ENCODE data around the gene RNF19B. TPM values are rescaled to one million over a fixed set of nuclear protein-coding genes. Genes with fewer than 3 reads are reported as not detected.

Gene RNF19B
- total and polyA plus RNA-seq, 10 of the 15 experiments (the other 5 are each of a cell fraction or from before 2014, with no cell fraction given) = 2.8 to 32.6 (median 16.6) TPM

- CTCF ChIA-PET = interaction anchor here (1.3 to 2.0 kb wide), 4 partner anchors 12 to 135 kb away, joined by 3 to 11 read pairs (median 4); no protein-coding TSS in a partner anchor
- Histone ChIP-seq H4K20me1 (ENCODE audit: control insufficient read depth, insufficient read depth) (no peaks in the 10 kb centered on the region), H3K4me1 (ENCODE audit: control insufficient read depth, insufficient read depth, low read length) (no peaks in the 10 kb centered on the region; the same call in 1 of the 2 replicates), H3K36me3 (ENCODE audit: control insufficient read depth in 2 of 2, insufficient read depth in 2 of 2, low read length in 1 of 2) (no peaks in the 10 kb centered on the region), H3K9me3 (replicated peaks; ENCODE audit: control insufficient read depth, insufficient read depth, low read length) (no peaks in the 10 kb centered on the region), H3K79me2 (ENCODE audit: control insufficient read depth, insufficient read depth, low read length) (no peaks in the 10 kb centered on the region), H3K27ac (ENCODE audit: control insufficient read depth, insufficient read depth) (no peak overlapping the region), H2AFZ (ENCODE audit: control insufficient read depth, low read depth, low read length) (no peak overlapping the region), H3K4me3 (no peak overlapping the region), H3K27me3 (replicated peaks in 1 of 2; ENCODE audit: control insufficient read depth in 2 of 2, insufficient read depth in 2 of 2, low read length in 1 of 2) (peaks cover 0 to 5% of the 10 kb centered on the region in 2 experiments; a peak in 2 of 4 replicates), H3K4me2 (ENCODE audit: control insufficient read depth, insufficient read depth) (no peak overlapping the region), H3K9ac (ENCODE audit: control insufficient read depth, insufficient read depth, low read length) (no peak overlapping the region)
- SMC1A ChIA-PET (ENCODE audit: uncharacterized antibody, unreplicated experiment) = interaction anchor here (0.7 to 0.9 kb wide), 2 partner anchors 13 to 165 kb away, joined by 3 read pairs; no protein-coding TSS in a partner anchor
- FAIRE-seq (no peak), ATAC-seq (no peak), DNase-seq (ENCODE audit: low read depth, low spot score) (no peak)
- RAD21 ChIA-PET (ENCODE audit: unreplicated experiment) = no interaction called here
- WGBS (ENCODE audit: insufficient coverage, insufficient replicate concordance, low lambda C conversion rate, missing lambda C conversion rate) = 38% methylated on average over 7 of the region's 7 CpGs
- in situ Hi-C loops (cut with MboI) = no loop called here
- POLR2A ChIA-PET = interaction anchor here (0.6 kb wide), 1 partner anchor 84 kb away, joined by 3 read pairs; no protein-coding TSS in a partner anchor
- intact Hi-C loops (cut with micrococcal nuclease; ENCODE audit: unreplicated experiment) = no loop called here
- BruUV-seq (replicated peaks) = no TSS peak
- TF ChIP-seq POU2F2 (IDR thresholded peaks at IDR 0.05; ENCODE audit: borderline replicate concordance, low read depth, low read length) = no peak
Measured at GRCh38 chr1:32920833-32921232, 43.8 kb downstream of the RNF19B start.

- in situ Hi-C loops (cut with MboI) = no loop called here
- 58% methylated on average over 11 of the region's 11 CpGs for WGBS (ENCODE audit: insufficient coverage, insufficient replicate concordance, low lambda C conversion rate, missing lambda C conversion rate)
- Histone ChIP-seq H3K4me1 (ENCODE audit: control insufficient read depth, insufficient read depth, low read length) (no peaks in the 10 kb centered on the region; the same call in 1 of the 2 replicates), H3K9me3 (replicated peaks; ENCODE audit: control insufficient read depth, insufficient read depth, low read length) (no peaks in the 10 kb centered on the region), H3K27ac (ENCODE audit: control insufficient read depth, insufficient read depth) (no peak overlapping the region), H3K27me3 (replicated peaks in 1 of 2; ENCODE audit: control insufficient read depth in 2 of 2, insufficient read depth in 2 of 2, low read length in 1 of 2) (peaks cover 0 to 4% of the 10 kb centered on the region in 2 experiments; a peak in 2 of 4 replicates), H2AFZ (ENCODE audit: control insufficient read depth, low read depth, low read length) (peak overlapping the region; percentile 56), H3K4me2 (ENCODE audit: control insufficient read depth, insufficient read depth) (peak overlapping the region; percentile 3; the same call in 1 of the 2 replicates), H3K4me3 (no peak overlapping the region), H3K9ac (ENCODE audit: control insufficient read depth, insufficient read depth, low read length) (no peak overlapping the region), H4K20me1 (ENCODE audit: control insufficient read depth, insufficient read depth) (no peaks in the 10 kb centered on the region), H3K79me2 (ENCODE audit: control insufficient read depth, insufficient read depth, low read length) (no peaks in the 10 kb centered on the region), H3K36me3 (ENCODE audit: control insufficient read depth in 2 of 2, insufficient read depth in 2 of 2, low read length in 1 of 2) (no peaks in the 10 kb centered on the region)
- no peak for FAIRE-seq
- POLR2A ChIA-PET = no interaction called here
- no peak for DNase-seq (ENCODE audit: low read depth, low spot score)
- SMC1A ChIA-PET (ENCODE audit: uncharacterized antibody, unreplicated experiment) = interaction anchor here (0.7 to 1.3 kb wide), 7 partner anchors 11 to 166 kb away, joined by 3 read pairs; no protein-coding TSS in a partner anchor
- intact Hi-C loops (cut with micrococcal nuclease; ENCODE audit: unreplicated experiment) = no loop called here
- CTCF ChIA-PET = interaction anchor here (0.6 to 2.0 kb wide), 9 partner anchors 13 to 167 kb away, joined by 3 to 11 read pairs (median 4); no protein-coding TSS in a partner anchor
- peak; percentile 44 for ATAC-seq
- TF ChIP-seq ELK1 (IDR thresholded peaks at IDR 0.05; ENCODE audit: low read depth, low read length) (no peak), CREB1 (IDR thresholded peaks at IDR 0.05; ENCODE audit: low read depth) (0 out of 2 replicates have a peak, but pooled peaks have one; percentile 31), RUNX3 (IDR thresholded peaks at IDR 0.05; ENCODE audit: low read length) (peak; percentile 14; the same call in 1 of the 2 replicates), IKZF1 (conservative IDR thresholded peaks at IDR 0.05) (no peak), ZNF274 (IDR thresholded peaks at IDR 0.05; ENCODE audit: insufficient read depth, insufficient read length) (no peak), ATF7 (IDR thresholded peaks at IDR 0.05; ENCODE audit: low read depth) (peak; percentile 82)
- RAD21 ChIA-PET (ENCODE audit: unreplicated experiment) = interaction anchor here (0.6 to 1.2 kb wide), 3 partner anchors 13 to 105 kb away, joined by 3 to 4 read pairs (median 4); no protein-coding TSS in a partner anchor
- BruUV-seq (replicated peaks) = no TSS peak
Measured at GRCh38 chr1:32919811-32920733, 44.5 kb downstream of the RNF19B start.
